Endothelial cell of umbilical vein (primary cell): ENCODE measurements around the gene ZNG1F. TPM values are rescaled to one million over a fixed set of nuclear protein-coding genes. Genes with fewer than 3 reads are reported as not detected.
"Not testable (repeated sequence)": the region's sequence is repeated elsewhere in the genome, so short reads cannot be mapped to it uniquely, and the experiment has no call there.

ENCODE experiments used
- BruUV-seq: library from RNA; stranded (reverse); fragments of 400-500 nt; replicated peaks from 2 replicates; lab custom pipeline; 2021; lab: Mats Ljungman, UMichigan
- CTCF ChIA-PET: fragments of 300-600, 350-600 bp; sonication (Branson Sonifier 250); formaldehyde crosslinking; loops from one replicate; lab custom pipeline; 2021; ENCODE audit warnings: antibody characterized with exemption, inconsistent platforms; lab: Charles Lee
- POLR2A ChIA-PET: fragments of 300-600, 350-600 bp; sonication (Branson Sonifier 250); formaldehyde crosslinking; loops from one replicate; lab custom pipeline; 2021; ENCODE audit warnings: antibody characterized with exemption, inconsistent platforms; lab: Charles Lee
- DNase-seq: peaks from one replicate; pipeline ENCODE4 v3.0.0-alpha.2; 2011; ENCODE audit warnings: low read depth, low spot score
- FAIRE-seq: peaks from 2 replicates; lab custom pipeline; 2011; peaks lifted over from hg19 to GRCh38; lab: Jason Lieb, UNC
- H2AFZ ChIP-seq: 2 replicates; pipeline ENCODE4 v1.6.0; 2012; ENCODE audit warnings: low read depth, low read length, control low read depth, inconsistent platforms
- H3K27ac ChIP-seq: 2 replicates; pipeline ENCODE4 v1.5.1; 2011; ENCODE audit warnings: low read depth, mild to moderate bottlenecking, control low read depth, low read length, moderate library complexity; ENCODE audit not compliant: insufficient read depth
- H3K27me3 ChIP-seq, 2 experiments: 2 replicates each; pipeline versions ENCODE4 v1.6.0 to v1.6.1; 2011; ENCODE audit warnings: low read length in 2 of 2, mixed read lengths in 1 of 2; ENCODE audit not compliant: control insufficient read depth in 2 of 2, insufficient read depth in 2 of 2
- H3K36me3 ChIP-seq, 2 experiments: 2 replicates in 1 of 2; 3 replicates in 1 of 2; pipeline ENCODE4 v1.5.1; 2011; ENCODE audit warnings: low read length in 2 of 2, mild to moderate bottlenecking in 1 of 2, moderate library complexity in 1 of 2; ENCODE audit not compliant: control insufficient read depth in 2 of 2, insufficient read depth in 2 of 2; ENCODE audit errors: extremely low read depth in 1 of 2
- H3K4me1 ChIP-seq: 3 replicates; pipeline ENCODE4 v1.5.1; 2011; ENCODE audit warnings: mild to moderate bottlenecking, low read length; ENCODE audit not compliant: control insufficient read depth, insufficient read depth; ENCODE audit errors: extremely low read depth
- H3K4me2 ChIP-seq: 2 replicates; pipeline ENCODE4 v1.6.1; 2011; ENCODE audit warnings: low read length, control low read depth, mixed read lengths; ENCODE audit not compliant: insufficient read depth
- H3K4me3 ChIP-seq, 3 experiments: fragments of 200-600 bp in 1 of 3; sonication (generic), shearing (Covaris generic) in 1 of 3; replicated peaks in 1 of 3; 2 replicates each; pipeline ENCODE4 v1.5.1; 2011 to 2016; ENCODE audit warnings: control low read depth in 3 of 3, low read length in 3 of 3, mild to moderate bottlenecking in 2 of 3, inconsistent platforms in 1 of 3, low read depth in 1 of 3, moderate library complexity in 1 of 3; ENCODE audit not compliant: insufficient read depth in 1 of 3
- H3K79me2 ChIP-seq: 2 replicates; pipeline ENCODE4 v1.6.0; 2012; ENCODE audit warnings: low read length, inconsistent platforms; ENCODE audit not compliant: control insufficient read depth, insufficient read depth
- H3K9ac ChIP-seq: replicated peaks from 2 replicates; pipeline ENCODE3; 2011; ENCODE audit warnings: low read length, control low read depth; ENCODE audit not compliant: insufficient read depth; ENCODE audit errors: extremely low read depth
- H3K9me1 ChIP-seq: replicated peaks from 3 replicates; pipeline ENCODE4 v1.6.0; 2011; ENCODE audit warnings: mild to moderate bottlenecking, low read length; ENCODE audit not compliant: control insufficient read depth, insufficient read depth; ENCODE audit errors: extremely low read depth
- H3K9me3 ChIP-seq: replicated peaks from 2 replicates; pipeline ENCODE4 v1.5.1; 2012; ENCODE audit warnings: low read length, inconsistent platforms; ENCODE audit not compliant: control insufficient read depth, insufficient read depth
- H4K20me1 ChIP-seq: replicated peaks from 2 replicates; pipeline ENCODE3; 2011; ENCODE audit warnings: mild to moderate bottlenecking, low read length; ENCODE audit not compliant: control insufficient read depth, insufficient read depth; ENCODE audit errors: extremely low read depth
- dilution Hi-C: fragments of 300-500 bp; cut with MboI; formaldehyde crosslinking; loops from one replicate; pipeline ENCODE4 v1.15.0; 2019; ENCODE audit warnings: low sequenced_read_pairs; ENCODE audit not compliant: extremely low pct_ligation_motif_present
- intact Hi-C: fragments of 100-400 bp; cut with micrococcal nuclease; formaldehyde crosslinking; loops from one replicate; pipeline ENCODE4 v1.10.0; 2022
- microRNA-seq: library from miRNA; unstranded; fragments of <30 nt; microRNA quantifications from one replicate; pipeline ENCODE4 v1.2.0, GENCODE V29; 2021; ENCODE audit warnings: borderline number of aligned reads, borderline replicate concordance
- polyA plus RNA-seq, 4 experiments: library from polyadenylated mRNA; depleted of rRNA in 3 of 4; stranded (reverse) in 3 of 4; unstranded in 1 of 4; fragments of >200 nt; gene quantifications; 2 replicates each; pipeline versions ENCODE4 v1.2.1 to v1.2.3, GENCODE V29; 2011 to 2012; ENCODE audit warnings: missing spikeins in 1 of 4
- small RNA-seq: library from RNA; depleted of rRNA; stranded (forward); fragments of <200 nt; gene quantifications from one replicate; pipeline ENCODE3, GENCODE V24; 2012; ENCODE audit warnings: low replicate concordance, low read depth; ENCODE audit not compliant: insufficient read depth, insufficient read length
- total RNA-seq: library from RNA; stranded (reverse); gene quantifications from 2 replicates; pipeline ENCODE4 v1.2.3, GENCODE V29; 2021

The ZNG1F gene
- total and polyA plus RNA-seq, 2 donors (not counting 3 experiments of a cell fraction or from before 2014, with no cell fraction given), result 7.3 to 20.4 TPM

- H3K9me1 ChIP-seq, CTCF ChIA-PET, H3K27ac ChIP-seq, H3K36me3 ChIP-seq, H3K79me2 ChIP-seq, FAIRE-seq, H3K9ac ChIP-seq, H2AFZ ChIP-seq, H3K4me1 ChIP-seq, H4K20me1 ChIP-seq, DNase-seq, POLR2A ChIA-PET, H3K4me3 ChIP-seq, H3K27me3 ChIP-seq, BruUV-seq, intact Hi-C loops, dilution Hi-C loops, H3K9me3 ChIP-seq, H3K4me2 ChIP-seq: not testable (repeated sequence)
These were observed 102.4 kb downstream of the ZNG1F start for GRCh38 chr9:41086685-41087084.

DNA sequence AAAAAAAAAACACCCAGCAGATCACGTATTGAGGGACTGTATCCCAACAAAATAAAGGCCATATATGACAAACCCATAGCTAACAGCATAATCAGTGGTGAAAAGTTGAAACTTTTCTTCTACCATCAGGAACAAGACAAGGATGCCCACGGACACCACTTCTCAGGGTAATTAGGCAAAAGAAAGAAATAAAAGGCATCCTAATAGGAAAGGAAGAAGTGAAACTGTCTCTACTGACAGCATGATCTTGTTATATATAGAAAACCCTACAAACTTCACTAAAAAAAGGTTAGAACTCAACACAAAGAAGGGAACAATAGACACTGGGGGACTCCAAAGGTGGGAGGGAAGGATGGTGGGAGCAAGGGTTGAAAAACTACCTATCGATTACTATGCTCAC, 102.9 kb downstream of the ZNG1F start:
- H4K20me1 ChIP-seq, H3K4me2 ChIP-seq, POLR2A ChIA-PET, H3K27me3 ChIP-seq, H3K9me3 ChIP-seq, H2AFZ ChIP-seq, intact Hi-C loops, FAIRE-seq, H3K9me1 ChIP-seq, H3K27ac ChIP-seq, CTCF ChIA-PET, H3K79me2 ChIP-seq, H3K36me3 ChIP-seq, H3K4me1 ChIP-seq, BruUV-seq, H3K4me3 ChIP-seq, H3K9ac ChIP-seq, dilution Hi-C loops, DNase-seq: not testable (repeated sequence)

DNA sequence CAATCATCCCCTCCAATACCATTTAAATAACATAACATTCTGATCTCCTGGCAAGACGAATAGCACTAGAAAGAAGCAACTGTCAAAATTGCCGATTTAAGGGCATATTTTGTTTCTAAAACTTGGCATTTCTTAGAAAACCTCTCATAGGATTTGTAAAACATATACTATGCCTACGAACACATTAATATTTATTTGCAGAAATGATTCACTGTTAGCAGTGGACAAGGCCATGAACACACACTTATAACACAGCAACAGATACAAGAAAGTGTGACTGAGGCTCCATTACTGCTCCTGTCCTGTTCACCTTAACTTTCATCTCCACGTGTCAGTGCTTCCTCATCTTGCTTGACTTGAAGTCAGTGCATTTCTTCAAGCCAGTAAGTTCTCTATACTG, 106.8 kb downstream of the ZNG1F start:
- H3K9ac ChIP-seq, H3K9me3 ChIP-seq, H3K4me1 ChIP-seq, FAIRE-seq, H3K4me3 ChIP-seq, DNase-seq, dilution Hi-C loops, CTCF ChIA-PET, H2AFZ ChIP-seq, H3K36me3 ChIP-seq, H3K79me2 ChIP-seq, intact Hi-C loops, H3K27me3 ChIP-seq, H4K20me1 ChIP-seq, H3K27ac ChIP-seq, H3K9me1 ChIP-seq, POLR2A ChIA-PET, H3K4me2 ChIP-seq, BruUV-seq: not testable (repeated sequence)

Small RNAs within 50 kb of the gene (microRNA-seq; reads per million reads assigned to microRNA genes)
- not detected for gene MIR4477A

Small RNAs within 50 kb of the gene (small RNA-seq; reads per million reads assigned to genes)
- not detected for gene MIR4477A
- not detected for gene RNA5SP530

Other genes starting within 250 kb of the ZNG1F start
- 0.35 TPM in 1 of 2 replicates, not detected in the other for gene FOXD4L6, start 60.6 kb downstream of the ZNG1F start, total RNA-seq
- gene FOXD4L6, start 60.6 kb downstream of the ZNG1F start, polyA plus RNA-seq, result 0.05 TPM in 1 of 2 replicates, not detected in the other